ENCODE measurements around the gene EFCAB14.
"Not testable (repeated sequence)": the region's sequence is repeated elsewhere in the genome, so short reads cannot be mapped to it uniquely, and the experiment has no call there.

EFCAB14 gene

GRCh38 chr1:46747683-46748288 lies 28.9 kb upstream of the EFCAB14 start:
- no peak overlapping the region for H3K27ac ChIP-seq

GRCh38 chr1:46742069-46742468 lies 23.2 kb upstream of the EFCAB14 start:
- H3K27ac ChIP-seq, result no peak overlapping the region
- TF ChIP-seq CTCF (conservative IDR thresholded peaks at IDR 0.05) (no peak), ZFX (IDR thresholded peaks at IDR 0.05) (no peak)

More at GRCh38 chr1:46747683-46748288, 28.9 kb upstream of the EFCAB14 start:
- TF ChIP-seq CTCF (conservative IDR thresholded peaks at IDR 0.05), result peak; percentile 87
- TF ChIP-seq ZFX (IDR thresholded peaks at IDR 0.05), result no peak

- H3K27ac ChIP-seq, result no peak overlapping the region
- TF ChIP-seq ZFX (IDR thresholded peaks at IDR 0.05) (no peak), CTCF (conservative IDR thresholded peaks at IDR 0.05) (peak; percentile 62)
Measured at GRCh38 chr1:46735708-46736324, 16.9 kb upstream of the EFCAB14 start.

GRCh38 chr1:46728327-46728873 lies 9.5 kb upstream of the EFCAB14 start:
- not testable (repeated sequence) for H3K27ac ChIP-seq

GRCh38 chr1:46725736-46726108 lies 6.8 kb upstream of the EFCAB14 start:
- TF ChIP-seq CTCF (conservative IDR thresholded peaks at IDR 0.05) (no peak), ZFX (IDR thresholded peaks at IDR 0.05) (no peak)
- H3K27ac ChIP-seq, result no peak overlapping the region

GRCh38 chr1:46724991-46725735 lies 6.2 kb upstream of the EFCAB14 start:
- H3K27ac ChIP-seq, result no peak overlapping the region
- TF ChIP-seq CTCF (conservative IDR thresholded peaks at IDR 0.05) (peak; percentile 95), ZFX (IDR thresholded peaks at IDR 0.05) (no peak)

- H3K27ac ChIP-seq, result no peak overlapping the region
- TF ChIP-seq ZFX (IDR thresholded peaks at IDR 0.05) (no peak), CTCF (conservative IDR thresholded peaks at IDR 0.05) (no peak)
Measured at GRCh38 chr1:46723901-46724300, 5.0 kb upstream of the EFCAB14 start.
